Fibroblast of pulmonary artery (primary cell): Measurements from ENCODE around the gene GPR55.
A peak's percentile ranks its signal among the peaks of the same experiment; 100 is the strongest.

ENCODE experiments used
- DNase-seq: peaks from one replicate; pipeline ENCODE4 v3.0.0-alpha.2; 2010; ENCODE audit warnings: low read depth
- H3K4me3 ChIP-seq: replicated peaks from 2 replicates; pipeline ENCODE4 v1.5.1; 2011; ENCODE audit warnings: low read depth, mild to moderate bottlenecking, control low read depth, low read length, moderate library complexity
- TF ChIP-seq, protein P1 (sequence below): IDR thresholded peaks from 2 replicates; pipeline ENCODE4 v1.5.1; 2011; ENCODE audit warnings: mild to moderate bottlenecking, control low read depth, low read length, inconsistent platforms; ENCODE audit errors: missing control alignments

Gene GPR55

GRCh38 chr2:230864605-230865306 is 60.3 kb downstream of the GPR55 start, which contains the start of gene ITM2C:
Gene ITM2C, plus strand, starts transcription at chr2:230864942. Its CDS starts 84 bp downstream, at chr2:230865026.
- DNase-seq = peak; percentile 67
- TF ChIP-seq, protein P1, sequence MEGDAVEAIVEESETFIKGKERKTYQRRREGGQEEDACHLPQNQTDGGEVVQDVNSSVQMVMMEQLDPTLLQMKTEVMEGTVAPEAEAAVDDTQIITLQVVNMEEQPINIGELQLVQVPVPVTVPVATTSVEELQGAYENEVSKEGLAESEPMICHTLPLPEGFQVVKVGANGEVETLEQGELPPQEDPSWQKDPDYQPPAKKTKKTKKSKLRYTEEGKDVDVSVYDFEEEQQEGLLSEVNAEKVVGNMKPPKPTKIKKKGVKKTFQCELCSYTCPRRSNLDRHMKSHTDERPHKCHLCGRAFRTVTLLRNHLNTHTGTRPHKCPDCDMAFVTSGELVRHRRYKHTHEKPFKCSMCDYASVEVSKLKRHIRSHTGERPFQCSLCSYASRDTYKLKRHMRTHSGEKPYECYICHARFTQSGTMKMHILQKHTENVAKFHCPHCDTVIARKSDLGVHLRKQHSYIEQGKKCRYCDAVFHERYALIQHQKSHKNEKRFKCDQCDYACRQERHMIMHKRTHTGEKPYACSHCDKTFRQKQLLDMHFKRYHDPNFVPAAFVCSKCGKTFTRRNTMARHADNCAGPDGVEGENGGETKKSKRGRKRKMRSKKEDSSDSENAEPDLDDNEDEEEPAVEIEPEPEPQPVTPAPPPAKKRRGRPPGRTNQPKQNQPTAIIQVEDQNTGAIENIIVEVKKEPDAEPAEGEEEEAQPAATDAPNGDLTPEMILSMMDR = peak; percentile 17
- peak within 1 kb of the TSS; percentile 78 for H3K4me3 ChIP-seq

DNA sequence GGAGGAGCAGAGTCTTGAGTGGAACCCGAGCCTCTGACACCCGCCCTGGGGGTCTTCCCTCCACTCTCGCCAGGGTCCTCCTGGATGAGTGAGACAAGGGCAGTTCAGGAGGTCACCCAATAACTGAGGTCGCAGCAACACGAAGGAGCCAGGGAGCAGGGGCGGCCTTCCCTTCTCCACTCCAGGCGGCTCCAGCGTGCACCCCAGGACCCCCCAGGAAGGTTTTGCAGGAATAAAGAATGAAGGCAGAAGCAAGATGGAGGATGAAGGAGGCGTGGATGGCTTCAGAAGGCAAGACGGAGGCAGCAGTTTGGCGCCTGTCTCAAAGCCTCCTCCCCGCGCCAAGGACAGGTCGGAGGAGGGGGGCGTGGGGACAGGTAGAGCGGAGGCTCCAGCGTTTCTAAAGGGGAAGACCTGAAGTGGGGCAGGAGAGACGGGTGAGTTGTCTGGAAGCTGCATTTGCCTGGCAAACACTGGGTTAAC is 60.9 kb downstream of the GPR55 start:
- TF ChIP-seq, protein P1 = no peak
- no peak for DNase-seq
- peak overlapping the region; percentile 78 for H3K4me3 ChIP-seq

GRCh38 chr2:230863442-230864121 is 61.5 kb downstream of the GPR55 start:
- TF ChIP-seq, protein P1 = no peak
- H3K4me3 ChIP-seq = no peak overlapping the region
- DNase-seq = no peak

GRCh38 chr2:230863031-230863430 is 62.0 kb downstream of the GPR55 start:
- no peak overlapping the region for H3K4me3 ChIP-seq
- TF ChIP-seq, protein P1 = no peak
- DNase-seq = no peak

DNA sequence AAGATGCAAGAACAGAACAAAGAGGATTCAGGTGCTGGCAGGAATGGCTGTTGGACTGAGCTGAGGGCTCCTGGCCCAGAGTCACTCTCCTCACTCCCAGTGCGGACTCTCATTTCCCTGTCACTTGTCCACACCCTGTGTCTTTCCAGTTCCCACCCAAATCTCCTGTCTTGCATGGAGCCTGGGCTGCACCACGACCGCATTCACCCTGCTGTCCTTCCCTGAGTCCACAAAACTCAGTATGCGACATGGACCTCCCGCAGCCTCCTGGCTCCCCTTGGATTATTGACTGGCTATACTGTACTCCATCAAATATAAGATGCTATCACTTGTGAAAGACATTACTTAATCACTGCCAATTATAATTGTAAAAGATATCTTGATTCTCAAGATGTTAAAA is 62.8 kb downstream of the GPR55 start:
- TF ChIP-seq, protein P1 = no peak
- DNase-seq = no peak
- H3K4me3 ChIP-seq = no peak overlapping the region

- no peak for DNase-seq
- TF ChIP-seq, protein P1 = no peak
- no peak overlapping the region for H3K4me3 ChIP-seq
These were observed 63.3 kb downstream of the GPR55 start for GRCh38 chr2:230861552-230862255.
